ENCODE results near the gene RPL37A.

Gene RPL37A

GRCh38 chr2:216486708-216487107 lies 11.9 kb upstream of the RPL37A start:
- Histone ChIP-seq H3K4me3 (replicated peaks; ENCODE audit: insufficient read depth, low read length) (no peak overlapping the region), H3K27ac (replicated peaks) (peak overlapping the region; percentile 65), H3K27me3 (ENCODE audit: insufficient read depth, poor library complexity, severe bottlenecking) (no peaks in the 10 kb centered on the region)
- TF ChIP-seq REST (IDR thresholded peaks at IDR 0.05; ENCODE audit: insufficient replicate concordance, low read depth) = no peak
- no peak for TF ChIP-seq CTCF (IDR thresholded peaks at IDR 0.05; ENCODE audit: insufficient read depth, low read length)
- TF ChIP-seq POLR2AphosphoS5 (IDR thresholded peaks at IDR 0.05; ENCODE audit: low read depth) = peak; percentile 65
- peak; percentile 51; the same call in 1 of the 2 replicates for TF ChIP-seq SPI1 (IDR thresholded peaks at IDR 0.05; ENCODE audit: borderline replicate concordance, low read depth)
- TF ChIP-seq GABPA (IDR thresholded peaks at IDR 0.05; ENCODE audit: low read depth) = no peak
- peak; percentile 77 for DNase-seq (ENCODE audit: low read depth in 1 of 2, low spot score in 1 of 2)

- H3K27me3 ChIP-seq (ENCODE audit: insufficient read depth, poor library complexity, severe bottlenecking) = no peaks in the 10 kb centered on the region
- TF ChIP-seq SPI1 (IDR thresholded peaks at IDR 0.05; ENCODE audit: borderline replicate concordance, low read depth) (no peak), GABPA (IDR thresholded peaks at IDR 0.05; ENCODE audit: low read depth) (no peak), POLR2AphosphoS5 (IDR thresholded peaks at IDR 0.05; ENCODE audit: low read depth) (no peak), REST (IDR thresholded peaks at IDR 0.05; ENCODE audit: insufficient replicate concordance, low read depth) (no peak), CTCF (IDR thresholded peaks at IDR 0.05; ENCODE audit: insufficient read depth, low read length) (no peak)
- peak overlapping the region; percentile 65 for H3K27ac ChIP-seq (replicated peaks)
- DNase-seq (ENCODE audit: low read depth in 1 of 2, low spot score in 1 of 2) = peak in 1 of 2 experiments; percentile 44
- H3K4me3 ChIP-seq (replicated peaks; ENCODE audit: insufficient read depth, low read length) = no peak overlapping the region
Observed at GRCh38 chr2:216490061-216490460, 8.6 kb upstream of the RPL37A start.

- Histone ChIP-seq H3K4me3 (replicated peaks; ENCODE audit: insufficient read depth, low read length) (no peak overlapping the region), H3K27me3 (ENCODE audit: insufficient read depth, poor library complexity, severe bottlenecking) (no peaks in the 10 kb centered on the region), H3K27ac (replicated peaks) (peak overlapping the region; percentile 65)
- peak in 1 of 2 experiments; percentile 69 for DNase-seq (ENCODE audit: low read depth in 1 of 2, low spot score in 1 of 2)
- TF ChIP-seq REST (IDR thresholded peaks at IDR 0.05; ENCODE audit: insufficient replicate concordance, low read depth) = no peak
- TF ChIP-seq SPI1 (IDR thresholded peaks at IDR 0.05; ENCODE audit: borderline replicate concordance, low read depth) = peak; percentile 94
Observed at GRCh38 chr2:216491793-216492596, 6.6 kb upstream of the RPL37A start.
